Measurements from ENCODE around the gene CALM3.
"Not testable (repeated sequence)": the region's sequence is repeated elsewhere in the genome, so short reads cannot be mapped to it uniquely, and the experiment has no call there.

CALM3 gene

GRCh38 chr19:46616631-46617322 lies 15.6 kb downstream of the CALM3 start:
- peak; percentile 64 for DNase-seq

- peak; percentile 65 for DNase-seq
These were observed 16.5 kb downstream of the CALM3 start for GRCh38 chr19:46617601-46618000.

GRCh38 chr19:46618670-46619231 lies 17.6 kb downstream of the CALM3 start:
- peak; percentile 85 for DNase-seq

- no peak for DNase-seq
These were observed 19.1 kb downstream of the CALM3 start for GRCh38 chr19:46620267-46620666.

GRCh38 chr19:46620716-46621115 lies 19.6 kb downstream of the CALM3 start:
- DNase-seq: no peak

GRCh38 chr19:46621191-46622117 lies 20.3 kb downstream of the CALM3 start:
- no peak for DNase-seq

- DNase-seq: no peak
These were observed 21.0 kb downstream of the CALM3 start for GRCh38 chr19:46622118-46622446.

- no peak for DNase-seq
These were observed 22.9 kb downstream of the CALM3 start for GRCh38 chr19:46623915-46624502.

- DNase-seq: peak; percentile 56
These were observed 24.0 kb downstream of the CALM3 start, which contains the start of gene PTGIR for GRCh38 chr19:46624958-46625661. Gene PTGIR (minus strand): TSS chr19:46625089. CDS start chr19:46624225, 864 bp downstream.

GRCh38 chr19:46625731-46626130 lies 24.6 kb downstream of the CALM3 start:
- no peak for DNase-seq

GRCh38 chr19:46626446-46626845 lies 25.3 kb downstream of the CALM3 start:
- no peak for DNase-seq

- not testable (repeated sequence) for DNase-seq
These were observed 27.8 kb downstream of the CALM3 start for GRCh38 chr19:46628970-46629369.

- DNase-seq: no peak
These were observed 28.5 kb downstream of the CALM3 start for GRCh38 chr19:46629546-46630025.

GRCh38 chr19:46630586-46631205 lies 29.6 kb downstream of the CALM3 start:
- no peak for DNase-seq

- DNase-seq: no peak
These were observed 30.4 kb downstream of the CALM3 start for GRCh38 chr19:46631481-46631880.

GRCh38 chr19:46633130-46633529 lies 32.0 kb downstream of the CALM3 start:
- DNase-seq: no peak

GRCh38 chr19:46634045-46634655 lies 33.0 kb downstream of the CALM3 start:
- DNase-seq: peak; percentile 97

- DNase-seq: no peak
These were observed 33.6 kb downstream of the CALM3 start for GRCh38 chr19:46634656-46635218.

- DNase-seq: peak; percentile 43
These were observed 35.0 kb downstream of the CALM3 start, which contains the start of gene GNG8 for GRCh38 chr19:46635920-46636761. Gene GNG8 (minus strand): TSS chr19:46636202. CDS start chr19:46634682, 1,520 bp downstream.

- no peak for DNase-seq
These were observed 36.1 kb downstream of the CALM3 start for GRCh38 chr19:46637224-46637623.

All from CD4-positive, alpha-beta T cell treated with Interleukin-15 for 1 hour (primary cell).